CD8-positive, alpha-beta memory T cell (primary cell): ENCODE data around the gene OR13C4. TPM values are rescaled to one million over a fixed set of nuclear protein-coding genes. Genes with fewer than 3 reads are reported as not detected.

Source experiments
- CTCF ChIA-PET: fragments of 350-600 bp; sonication (Branson Sonifier 250); formaldehyde crosslinking; loops from one replicate; lab custom pipeline; 2021; ENCODE audit warnings: antibody characterized with exemption; lab: Charles Lee
- POLR2A ChIA-PET: fragments of 350-600 bp; sonication (Branson Sonifier 250); formaldehyde crosslinking; loops from one replicate; lab custom pipeline; 2021; ENCODE audit warnings: antibody characterized with exemption; lab: Charles Lee
- DNase-seq, 5 donors: peaks; one replicate each; pipeline versions ENCODE4 v3.0.0 to v3.0.0-alpha.2; 2020 to 2022; ENCODE audit warnings: mixed read lengths in 1 of 5
- H3K27ac ChIP-seq: one replicate; pipeline ENCODE4 v1.7.0; 2013; ENCODE audit warnings: low read depth, mild to moderate bottlenecking, low read length, moderate library complexity
- H3K27me3 ChIP-seq: 2 replicates; pipeline ENCODE4 v1.7.0; 2013; ENCODE audit warnings: low read length, mild to moderate bottlenecking; ENCODE audit not compliant: insufficient read depth, poor library complexity, severe bottlenecking
- H3K36me3 ChIP-seq: 2 replicates; pipeline ENCODE4 v1.7.0; 2013; ENCODE audit warnings: mild to moderate bottlenecking, low read length, moderate library complexity; ENCODE audit not compliant: insufficient read depth
- H3K4me1 ChIP-seq: 2 replicates; pipeline ENCODE4 v1.7.0; 2013; ENCODE audit warnings: mild to moderate bottlenecking, low read length, moderate library complexity; ENCODE audit not compliant: insufficient read depth
- H3K4me3 ChIP-seq: 2 replicates; pipeline ENCODE4 v1.7.0; 2013; ENCODE audit warnings: mild to moderate bottlenecking, low read length
- H3K9me3 ChIP-seq: 2 replicates; pipeline ENCODE4 v1.7.0; 2013; ENCODE audit warnings: mild to moderate bottlenecking, low read length
- H3K27ac Mint-ChIP-seq, 8 donors: one replicate each; pipeline ENCODE4 v1.8.0; 2020 to 2021; ENCODE audit warnings: mixed read lengths in 8 of 8, mild to moderate bottlenecking in 6 of 8, inconsistent platforms in 3 of 8, moderate library complexity in 3 of 8
- H3K27me3 Mint-ChIP-seq, 2 donors: one replicate each; pipeline ENCODE4 v1.8.0; 2020 to 2021; ENCODE audit warnings: mixed read lengths in 2 of 2, mild to moderate bottlenecking in 1 of 2, moderate library complexity in 1 of 2
- H3K36me3 Mint-ChIP-seq, 3 donors: one replicate each; pipeline ENCODE4 v1.8.0; 2020 to 2021; ENCODE audit warnings: mixed read lengths in 3 of 3, inconsistent platforms in 1 of 3, mild to moderate bottlenecking in 1 of 3
- H3K4me1 Mint-ChIP-seq, 3 donors: one replicate each; pipeline ENCODE4 v1.8.0; 2020 to 2021; ENCODE audit warnings: mixed read lengths in 3 of 3, inconsistent platforms in 1 of 3, mild to moderate bottlenecking in 1 of 3
- H3K4me3 Mint-ChIP-seq, 7 donors: one replicate each; pipeline ENCODE4 v1.8.0; 2020 to 2021; ENCODE audit warnings: mixed read lengths in 7 of 7, mild to moderate bottlenecking in 6 of 7, moderate library complexity in 4 of 7, inconsistent platforms in 2 of 7
- H3K9me3 Mint-ChIP-seq, 5 donors: one replicate each; pipeline ENCODE4 v1.8.0; 2020 to 2022; ENCODE audit warnings: mixed read lengths in 5 of 5, mild to moderate bottlenecking in 3 of 5, moderate library complexity in 2 of 5, inconsistent platforms in 1 of 5
- polyA plus RNA-seq: library from polyadenylated mRNA; unstranded; fragments of 300-500 nt; fragmentation: Illumina TruSeq; gene quantifications from one replicate; pipeline ENCODE4 v1.2.3, GENCODE V29; 2021
- total RNA-seq, 2 experiments: library from RNA; stranded (reverse); gene quantifications; one replicate each; pipeline ENCODE4 v1.2.3, GENCODE V29; 2021

OR13C4 gene
- not detected for total RNA-seq
- not detected for polyA plus RNA-seq

- CTCF ChIA-PET: no interaction called here
- Histone ChIP-seq H3K27ac (no peak within 1 kb of the TSS), H3K27me3 (no peaks in the 10 kb centered on the region), H3K36me3 (no peaks in the 10 kb centered on the region), H3K9me3 (no peaks in the 10 kb centered on the region), H3K4me1 (no peaks in the 10 kb centered on the region), H3K4me3 (no peak within 1 kb of the TSS)
- Mint-ChIP-seq H3K4me1 (no peaks in the 10 kb centered on the region), H3K27me3 (no peaks in the 10 kb centered on the region), H3K9me3 (peaks cover 0 to 6% (median 2%) of the 10 kb centered on the region in 5 donors), H3K36me3 (no peaks in the 10 kb centered on the region), H3K4me3 (no peak within 1 kb of the TSS), H3K27ac (no peak within 1 kb of the TSS)
- no peak for DNase-seq
- POLR2A ChIA-PET: no interaction called here
Observed at GRCh38 chr9:104527109-104527508, at the start of gene OR13C4. Gene OR13C4 (minus strand): TSS chr9:104527209. CDS start chr9:104527209, 0 bp downstream.

- H3K9me3 ChIP-seq: no peaks in the 10 kb centered on the region
- no peak overlapping the region for H3K4me3 Mint-ChIP-seq
- H3K27ac ChIP-seq: no peak overlapping the region
- no peaks in the 10 kb centered on the region for H3K4me1 ChIP-seq
- CTCF ChIA-PET: no interaction called here
- no peak for DNase-seq
- no peaks in the 10 kb centered on the region for H3K4me1 Mint-ChIP-seq
- POLR2A ChIA-PET: no interaction called here
- H3K4me3 ChIP-seq: no peak overlapping the region
- H3K36me3 Mint-ChIP-seq: no peaks in the 10 kb centered on the region
- no peaks in the 10 kb centered on the region for H3K27me3 ChIP-seq
- no peaks in the 10 kb centered on the region for H3K27me3 Mint-ChIP-seq
- no peak overlapping the region for H3K27ac Mint-ChIP-seq
- peaks cover 0 to 12% (median 6%) of the 10 kb centered on the region in 5 donors for H3K9me3 Mint-ChIP-seq
- no peaks in the 10 kb centered on the region for H3K36me3 ChIP-seq
Observed at GRCh38 chr9:104575456-104575855, 48.4 kb upstream of the OR13C4 start.

- Mint-ChIP-seq H3K36me3 (no peaks in the 10 kb centered on the region), H3K27ac (no peak overlapping the region), H3K4me3 (no peak overlapping the region), H3K9me3 (peaks cover 6 to 13% (median 6%) of the 10 kb centered on the region in 5 donors), H3K4me1 (no peaks in the 10 kb centered on the region), H3K27me3 (no peaks in the 10 kb centered on the region)
- Histone ChIP-seq H3K36me3 (no peaks in the 10 kb centered on the region), H3K27me3 (no peaks in the 10 kb centered on the region), H3K4me3 (no peak overlapping the region), H3K27ac (no peak overlapping the region), H3K9me3 (no peaks in the 10 kb centered on the region), H3K4me1 (no peaks in the 10 kb centered on the region)
- no peak for DNase-seq
- ChIA-PET CTCF (no interaction called here), POLR2A (no interaction called here)
Observed at GRCh38 chr9:104572612-104573011, 45.6 kb upstream of the OR13C4 start.

- no peaks in the 10 kb centered on the region for H3K9me3 ChIP-seq
- no peaks in the 10 kb centered on the region for H3K36me3 Mint-ChIP-seq
- H3K4me3 Mint-ChIP-seq: no peak within 1 kb of the TSS
- no peaks in the 10 kb centered on the region for H3K4me1 ChIP-seq
- ChIA-PET POLR2A (no interaction called here), CTCF (no interaction called here)
- H3K36me3 ChIP-seq: no peaks in the 10 kb centered on the region
- H3K4me3 ChIP-seq: no peak within 1 kb of the TSS
- no peak within 1 kb of the TSS for H3K27ac ChIP-seq
- no peak within 1 kb of the TSS for H3K27ac Mint-ChIP-seq
- DNase-seq: no peak
- no peaks in the 10 kb centered on the region for H3K27me3 Mint-ChIP-seq
- H3K9me3 Mint-ChIP-seq: peaks cover 6 to 11% (median 6%) of the 10 kb centered on the region in 5 donors
- no peaks in the 10 kb centered on the region for H3K27me3 ChIP-seq
- no peaks in the 10 kb centered on the region for H3K4me1 Mint-ChIP-seq
Observed at GRCh38 chr9:104568868-104569267, 41.9 kb upstream of the OR13C4 start, which contains the start of gene OR13C8. Gene OR13C8 (plus strand): TSS chr9:104569168. CDS start chr9:104569168, 0 bp downstream.

GRCh38 chr9:104564358-104564757 lies 37.3 kb upstream of the OR13C4 start:
- Histone ChIP-seq H3K36me3 (no peaks in the 10 kb centered on the region), H3K4me1 (no peaks in the 10 kb centered on the region), H3K9me3 (no peaks in the 10 kb centered on the region), H3K27ac (no peak overlapping the region), H3K4me3 (no peak overlapping the region), H3K27me3 (no peaks in the 10 kb centered on the region)
- ChIA-PET POLR2A (no interaction called here), CTCF (no interaction called here)
- H3K36me3 Mint-ChIP-seq: no peaks in the 10 kb centered on the region
- H3K27me3 Mint-ChIP-seq: no peaks in the 10 kb centered on the region
- no peaks in the 10 kb centered on the region for H3K4me1 Mint-ChIP-seq
- no peak for DNase-seq
- no peak overlapping the region for H3K4me3 Mint-ChIP-seq
- no peak overlapping the region for H3K27ac Mint-ChIP-seq
- peaks cover 0 to 9% (median 6%) of the 10 kb centered on the region in 5 donors for H3K9me3 Mint-ChIP-seq

- Mint-ChIP-seq H3K4me1 (no peaks in the 10 kb centered on the region), H3K27ac (no peak overlapping the region), H3K36me3 (no peaks in the 10 kb centered on the region), H3K4me3 (no peak overlapping the region), H3K27me3 (no peaks in the 10 kb centered on the region), H3K9me3 (peaks cover 4 to 20% (median 7%) of the 10 kb centered on the region in 5 donors)
- DNase-seq: no peak
- ChIA-PET POLR2A (interaction anchor here (0.6 kb wide), 1 partner anchor 160 kb away, joined by 3 read pairs; no protein-coding TSS in a partner anchor), CTCF (no interaction called here)
- Histone ChIP-seq H3K4me3 (no peak overlapping the region), H3K9me3 (no peaks in the 10 kb centered on the region), H3K4me1 (no peaks in the 10 kb centered on the region), H3K27ac (no peak overlapping the region), H3K27me3 (no peaks in the 10 kb centered on the region), H3K36me3 (no peaks in the 10 kb centered on the region)
Observed at GRCh38 chr9:104556830-104557634, 30.0 kb upstream of the OR13C4 start.

- Histone ChIP-seq H3K36me3 (no peaks in the 10 kb centered on the region), H3K4me3 (no peak overlapping the region), H3K27me3 (no peaks in the 10 kb centered on the region), H3K4me1 (no peaks in the 10 kb centered on the region), H3K9me3 (no peaks in the 10 kb centered on the region), H3K27ac (no peak overlapping the region)
- CTCF ChIA-PET: no interaction called here
- H3K4me3 Mint-ChIP-seq: no peak overlapping the region
- no peaks in the 10 kb centered on the region for H3K27me3 Mint-ChIP-seq
- no peak for DNase-seq
- no peaks in the 10 kb centered on the region for H3K36me3 Mint-ChIP-seq
- H3K27ac Mint-ChIP-seq: no peak overlapping the region
- POLR2A ChIA-PET: no interaction called here
- peaks cover 4 to 15% (median 6%) of the 10 kb centered on the region in 5 donors for H3K9me3 Mint-ChIP-seq
- no peaks in the 10 kb centered on the region for H3K4me1 Mint-ChIP-seq
Observed at GRCh38 chr9:104555521-104555920, 28.5 kb upstream of the OR13C4 start.

- Histone ChIP-seq H3K36me3 (no peaks in the 10 kb centered on the region), H3K27me3 (no peaks in the 10 kb centered on the region), H3K27ac (no peak overlapping the region), H3K9me3 (no peaks in the 10 kb centered on the region), H3K4me3 (no peak overlapping the region), H3K4me1 (no peaks in the 10 kb centered on the region)
- H3K4me1 Mint-ChIP-seq: no peaks in the 10 kb centered on the region
- no peaks in the 10 kb centered on the region for H3K27me3 Mint-ChIP-seq
- H3K9me3 Mint-ChIP-seq: peaks cover 0 to 10% (median 4%) of the 10 kb centered on the region in 5 donors
- no peak overlapping the region for H3K4me3 Mint-ChIP-seq
- DNase-seq: no peak
- no peaks in the 10 kb centered on the region for H3K36me3 Mint-ChIP-seq
- H3K27ac Mint-ChIP-seq: no peak overlapping the region
- ChIA-PET POLR2A (no interaction called here), CTCF (no interaction called here)
Observed at GRCh38 chr9:104553261-104553660, 26.3 kb upstream of the OR13C4 start.
